AG10803 (cell line): ENCODE results near the gene MYOCD.
A peak's percentile ranks its signal among the peaks of the same experiment; 100 is the strongest.
"Not testable (repeated sequence)": the region's sequence is repeated elsewhere in the genome, so short reads cannot be mapped to it uniquely, and the experiment has no call there.

Source experiments
- DNase-seq: peaks from one replicate; pipeline ENCODE4 v3.0.0; 2010; ENCODE audit warnings: low read depth
- H3K4me3 ChIP-seq: 2 replicates; pipeline ENCODE4 v1.5.1; 2011; ENCODE audit warnings: mild to moderate bottlenecking, low read length, control low read depth
- CTCF ChIP-seq: conservative IDR thresholded peaks from 2 replicates; pipeline ENCODE4 v1.5.1; 2011; ENCODE audit warnings: mild to moderate bottlenecking, low read length, control low read depth, inconsistent platforms

MYOCD gene

GRCh38 chr17:12632785-12633184 lies 32.9 kb upstream of the MYOCD start:
- DNase-seq, result no peak
- no peak for TF ChIP-seq CTCF
- no peak overlapping the region for H3K4me3 ChIP-seq

GRCh38 chr17:12634789-12635414 lies 30.8 kb upstream of the MYOCD start:
- no peak for TF ChIP-seq CTCF
- DNase-seq, result no peak
- H3K4me3 ChIP-seq, result no peak overlapping the region

- DNase-seq, H3K4me3 ChIP-seq: not testable (repeated sequence)
Measured at GRCh38 chr17:12635996-12636395, 29.7 kb upstream of the MYOCD start.

- no peak for TF ChIP-seq CTCF
- DNase-seq, result peak; percentile 88
- H3K4me3 ChIP-seq, result no peak overlapping the region
Measured at GRCh38 chr17:12637015-12637414, 28.7 kb upstream of the MYOCD start.

GRCh38 chr17:12637745-12638651 lies 27.7 kb upstream of the MYOCD start:
- no peak for TF ChIP-seq CTCF
- no peak for DNase-seq
- H3K4me3 ChIP-seq, result no peak overlapping the region

- DNase-seq, result no peak
- H3K4me3 ChIP-seq, result no peak overlapping the region
- no peak for TF ChIP-seq CTCF
Measured at GRCh38 chr17:12640364-12640763, 25.3 kb upstream of the MYOCD start.

- H3K4me3 ChIP-seq, result no peak overlapping the region
- no peak for DNase-seq
- TF ChIP-seq CTCF, result no peak
Measured at GRCh38 chr17:12641084-12641483, 24.6 kb upstream of the MYOCD start.
